22Rv1 (cell line): ENCODE data around the gene ELK1.

Experiments used
- ZFX ChIP-seq: fragments of 450-650 bp; IDR thresholded peaks from 2 replicates; pipeline ENCODE4 v1.6.1; 2017; ENCODE audit warnings: antibody characterized with exemption, borderline replicate concordance
- TF ChIP-seq, protein P1 (sequence below): fragments of 450-650 bp; IDR thresholded peaks from 2 replicates; pipeline ENCODE4 v1.5.1; 2017; ENCODE audit warnings: mild to moderate bottlenecking

DNA sequence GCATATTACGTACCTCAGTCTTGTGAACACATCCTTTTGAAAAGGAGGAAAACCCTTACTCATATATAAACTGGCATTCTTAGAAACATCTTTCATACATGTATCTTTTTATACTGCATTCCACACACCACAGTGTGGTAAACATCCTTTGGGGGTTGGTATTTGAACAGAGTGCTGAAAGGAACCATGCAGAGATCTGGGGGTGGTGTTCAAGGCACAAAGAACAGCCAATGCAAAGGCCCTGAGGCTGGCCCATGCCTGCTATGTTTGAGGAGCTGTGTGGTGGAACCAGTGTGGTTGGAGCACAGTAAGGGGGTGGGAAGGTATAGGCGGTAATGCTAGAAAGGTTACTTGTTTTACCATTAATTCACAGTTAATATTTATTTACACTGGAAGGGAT lies 2.0 kb downstream of the ELK1 start:
- TF ChIP-seq, protein P1, sequence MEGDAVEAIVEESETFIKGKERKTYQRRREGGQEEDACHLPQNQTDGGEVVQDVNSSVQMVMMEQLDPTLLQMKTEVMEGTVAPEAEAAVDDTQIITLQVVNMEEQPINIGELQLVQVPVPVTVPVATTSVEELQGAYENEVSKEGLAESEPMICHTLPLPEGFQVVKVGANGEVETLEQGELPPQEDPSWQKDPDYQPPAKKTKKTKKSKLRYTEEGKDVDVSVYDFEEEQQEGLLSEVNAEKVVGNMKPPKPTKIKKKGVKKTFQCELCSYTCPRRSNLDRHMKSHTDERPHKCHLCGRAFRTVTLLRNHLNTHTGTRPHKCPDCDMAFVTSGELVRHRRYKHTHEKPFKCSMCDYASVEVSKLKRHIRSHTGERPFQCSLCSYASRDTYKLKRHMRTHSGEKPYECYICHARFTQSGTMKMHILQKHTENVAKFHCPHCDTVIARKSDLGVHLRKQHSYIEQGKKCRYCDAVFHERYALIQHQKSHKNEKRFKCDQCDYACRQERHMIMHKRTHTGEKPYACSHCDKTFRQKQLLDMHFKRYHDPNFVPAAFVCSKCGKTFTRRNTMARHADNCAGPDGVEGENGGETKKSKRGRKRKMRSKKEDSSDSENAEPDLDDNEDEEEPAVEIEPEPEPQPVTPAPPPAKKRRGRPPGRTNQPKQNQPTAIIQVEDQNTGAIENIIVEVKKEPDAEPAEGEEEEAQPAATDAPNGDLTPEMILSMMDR = no peak
- no peak for TF ChIP-seq ZFX
